CD4-positive, alpha-beta T cell (primary cell): ENCODE results near the gene MSRB3. TPM values are rescaled to one million over a fixed set of nuclear protein-coding genes. Genes with fewer than 3 reads are reported as not detected.

Experiments
- ATAC-seq: fragments of 200-7000 bp; cut with Tn5 transposase; one replicate; pipeline ENCODE4 v1.10.0; 2022; ENCODE audit warnings: mild to moderate bottlenecking; ENCODE audit not compliant: poor library complexity
- CTCF ChIA-PET: fragments of 350-600 bp; sonication (Branson Sonifier 250); formaldehyde crosslinking; loops from one replicate; lab custom pipeline; 2021; ENCODE audit warnings: antibody characterized with exemption, inconsistent platforms; lab: Charles Lee
- POLR2A ChIA-PET: fragments of 350-600 bp; sonication (Branson Sonifier 250); formaldehyde crosslinking; loops from one replicate; lab custom pipeline; 2021; ENCODE audit warnings: antibody characterized with exemption, inconsistent platforms; lab: Charles Lee
- DNase-seq, 14 experiments: peaks; one replicate each; pipeline ENCODE4 v3.0.0-alpha.2; 2013 to 2020; ENCODE audit warnings: mixed read lengths in 2 of 14
- H3K27ac ChIP-seq, 2 donors: one replicate each; pipeline versions ENCODE4 v1.5.1 to v1.7.0; 2013; ENCODE audit warnings: low read length in 2 of 2, low read depth in 1 of 2, mild to moderate bottlenecking in 1 of 2
- H3K27me3 ChIP-seq, 2 experiments: 1 replicate in 1 of 2; 2 replicates in 1 of 2; pipeline versions ENCODE4 v1.6.1 to v1.7.0; 2013; ENCODE audit warnings: low read length in 2 of 2, control low read depth in 1 of 2, mild to moderate bottlenecking in 1 of 2, moderate library complexity in 1 of 2; ENCODE audit not compliant: insufficient read depth in 2 of 2, control insufficient read depth in 1 of 2
- H3K36me3 ChIP-seq: one replicate; pipeline ENCODE4 v1.6.1; 2013; ENCODE audit warnings: low read length, control low read depth; ENCODE audit not compliant: insufficient read depth
- H3K4me1 ChIP-seq: one replicate; pipeline ENCODE4 v1.6.1; 2013; ENCODE audit warnings: low read length, control low read depth; ENCODE audit not compliant: insufficient read depth
- H3K4me3 ChIP-seq: one replicate; pipeline ENCODE4 v1.5.1; 2013; ENCODE audit warnings: mild to moderate bottlenecking, low read length, moderate library complexity
- H3K9me3 ChIP-seq, 2 experiments: 1 replicate in 1 of 2; 2 replicates in 1 of 2; pipeline versions ENCODE4 v1.6.1 to v1.7.0; 2013; ENCODE audit warnings: low read length in 2 of 2, mild to moderate bottlenecking in 2 of 2, control low read depth in 1 of 2, moderate library complexity in 1 of 2; ENCODE audit not compliant: control insufficient read depth in 1 of 2, insufficient read depth in 1 of 2
- H3K27ac Mint-ChIP-seq: one replicate; pipeline ENCODE4 v1.8.0; 2020; ENCODE audit warnings: mixed read lengths
- H3K27me3 Mint-ChIP-seq: one replicate; pipeline ENCODE4 v1.8.0; 2021; ENCODE audit warnings: mixed read lengths
- H3K36me3 Mint-ChIP-seq: one replicate; pipeline ENCODE4 v1.8.0; 2021; ENCODE audit warnings: low read depth, mixed read lengths
- H3K4me1 Mint-ChIP-seq: one replicate; pipeline ENCODE4 v1.8.0; 2021; ENCODE audit warnings: low read depth, mixed read lengths
- H3K4me3 Mint-ChIP-seq: one replicate; pipeline ENCODE4 v1.8.0; 2020; ENCODE audit warnings: mild to moderate bottlenecking, mixed read lengths
- H3K9me3 Mint-ChIP-seq: one replicate; pipeline ENCODE4 v1.8.0; 2020; ENCODE audit warnings: mixed read lengths
- CTCF ChIP-seq: fragments of 200-600 bp; IDR thresholded peaks from one replicate; pipeline ENCODE4 v1.8.0; 2022; ENCODE audit warnings: antibody characterized with exemption, mild to moderate bottlenecking
- intact Hi-C, 2 experiments: fragments of 100-400 bp; cut with DNase I in 1 of 2; cut with micrococcal nuclease in 1 of 2; formaldehyde crosslinking; loops; one replicate each; pipeline versions ENCODE4 v1.15.1 to v1.9.0; 2023 to 2025; cut with DNase I, micrococcal nuclease
- total RNA-seq, 174 experiments: library from RNA in 2 of 174; stranded (reverse) in 2 of 174; gene quantifications; one replicate each; pipeline ENCODE4 v1.2.3 and lab custom pipeline; 2021 to 2026

Gene MSRB3
- total RNA-seq, 2 experiments from 2014 or later, result 0.17 TPM; not detected in 1

DNA sequence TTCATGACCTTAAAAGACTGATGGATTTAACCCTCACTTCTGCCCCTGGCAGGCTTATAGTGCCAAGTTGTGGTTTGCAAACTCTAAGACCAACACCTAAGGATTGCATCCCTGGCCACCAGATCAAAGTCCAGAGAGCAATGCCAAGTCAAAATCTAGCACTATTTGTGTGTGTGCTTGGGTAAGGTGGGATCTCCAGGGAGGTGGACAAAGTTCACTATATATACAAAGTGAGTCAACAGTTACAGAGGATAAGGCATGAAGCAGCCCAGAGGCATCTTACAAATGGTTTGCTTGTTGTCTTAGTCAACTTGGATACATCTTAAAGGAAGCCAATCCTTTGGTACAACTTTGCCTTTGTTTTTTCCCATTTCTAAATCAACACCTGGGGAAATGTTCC is 137.3 kb downstream of the MSRB3 start:
- ATAC-seq (no peak), DNase-seq (no peak)
- no peaks in the 10 kb centered on the region for H3K27me3 ChIP-seq
- no peak overlapping the region for H3K27ac ChIP-seq
- Mint-ChIP-seq H3K27me3 (no peaks in the 10 kb centered on the region), H3K4me3 (no peak overlapping the region), H3K9me3 (peaks cover 2% of the 10 kb centered on the region), H3K4me1 (no peaks in the 10 kb centered on the region), H3K36me3 (no peaks in the 10 kb centered on the region), H3K27ac (no peak overlapping the region)
- no peaks in the 10 kb centered on the region for H3K36me3 ChIP-seq
- POLR2A ChIA-PET, result no interaction called here
- H3K4me1 ChIP-seq, result no peaks in the 10 kb centered on the region
- TF ChIP-seq CTCF, result no peak
- no peak overlapping the region for H3K4me3 ChIP-seq
- peaks cover 0 to 4% of the 10 kb centered on the region in 2 experiments for H3K9me3 ChIP-seq
- intact Hi-C loops, result no loop called here
- CTCF ChIA-PET, result no interaction called here

DNA sequence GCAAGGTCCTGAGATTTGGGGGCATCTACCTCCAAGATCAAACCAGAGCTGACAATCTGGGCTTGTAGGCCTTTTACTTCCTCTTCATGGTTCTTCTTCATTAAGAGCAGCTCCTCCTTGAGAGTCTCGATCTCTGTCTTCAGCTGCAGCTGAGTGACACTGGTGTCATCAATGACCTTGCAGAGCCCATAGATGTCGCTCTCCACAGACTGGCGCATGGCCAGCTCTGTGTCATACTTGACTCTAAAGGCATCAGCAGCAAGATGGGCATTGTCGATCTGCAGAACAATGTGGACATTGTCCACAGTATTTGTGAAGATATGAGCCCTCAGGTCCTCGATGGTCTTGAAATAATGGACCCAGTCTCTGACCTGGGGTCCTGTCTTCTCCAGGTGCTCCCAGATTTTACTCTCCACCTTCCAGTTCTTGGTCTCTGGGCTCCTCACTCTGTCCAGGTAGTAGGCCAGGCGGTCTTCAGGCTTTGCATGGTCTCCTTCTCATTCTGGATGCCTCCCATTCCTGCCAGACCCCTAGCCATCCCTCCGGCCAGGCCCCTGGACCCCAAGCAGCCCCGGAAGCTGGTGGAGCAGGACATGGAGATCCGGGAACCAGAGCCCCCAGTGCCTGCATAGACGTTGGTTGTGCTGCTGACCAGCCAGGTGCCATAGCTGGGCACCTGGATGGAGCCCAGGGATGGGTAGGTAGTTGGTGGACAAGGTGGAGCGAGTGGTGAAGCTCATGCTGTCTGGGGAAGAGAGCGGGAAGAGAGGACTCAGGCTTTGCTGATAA is 141.0 kb downstream of the MSRB3 start:
- H3K9me3 Mint-ChIP-seq, result peaks cover 9% of the 10 kb centered on the region
- H3K27ac ChIP-seq, result no peak overlapping the region
- H3K4me3 ChIP-seq, result no peak overlapping the region
- H3K27ac Mint-ChIP-seq, result no peak overlapping the region
- ChIA-PET CTCF (no interaction called here), POLR2A (no interaction called here)
- ATAC-seq, result no peak
- no peaks in the 10 kb centered on the region for H3K27me3 Mint-ChIP-seq
- no peaks in the 10 kb centered on the region for H3K4me1 Mint-ChIP-seq
- peaks cover 4 to 6% of the 10 kb centered on the region in 2 experiments for H3K9me3 ChIP-seq
- intact Hi-C loops, result no loop called here
- no peaks in the 10 kb centered on the region for H3K4me1 ChIP-seq
- no peaks in the 10 kb centered on the region for H3K36me3 Mint-ChIP-seq
- H3K36me3 ChIP-seq, result no peaks in the 10 kb centered on the region
- H3K4me3 Mint-ChIP-seq, result no peak overlapping the region
- DNase-seq, result no peak
- H3K27me3 ChIP-seq, result no peaks in the 10 kb centered on the region
- TF ChIP-seq CTCF, result no peak

DNA sequence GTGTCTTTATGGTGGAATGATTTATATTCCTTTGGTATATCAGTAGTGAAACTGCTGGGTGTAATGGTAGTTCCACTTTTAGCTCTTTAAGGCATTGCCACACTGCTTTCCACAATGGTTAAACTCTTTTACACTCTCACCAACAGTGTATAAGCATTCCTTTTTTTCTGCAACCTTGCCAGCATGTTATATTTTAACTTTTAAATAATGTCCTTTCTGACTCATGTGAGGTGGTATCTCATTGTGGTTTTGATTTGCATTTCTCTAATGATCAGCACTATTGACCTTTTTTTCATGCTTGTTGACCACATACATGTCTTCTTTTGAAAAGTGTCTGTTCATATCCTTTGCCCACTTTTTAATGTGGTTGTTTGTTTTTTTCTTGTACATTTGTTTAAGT is 142.5 kb downstream of the MSRB3 start:
- ChIA-PET POLR2A (no interaction called here), CTCF (no interaction called here)
- ATAC-seq (no peak), DNase-seq (no peak)
- H3K36me3 Mint-ChIP-seq, result no peaks in the 10 kb centered on the region
- Histone ChIP-seq H3K9me3 (peaks cover 4 to 6% of the 10 kb centered on the region in 2 experiments), H3K36me3 (no peaks in the 10 kb centered on the region), H3K4me1 (no peaks in the 10 kb centered on the region), H3K27me3 (no peaks in the 10 kb centered on the region), H3K4me3 (no peak overlapping the region), H3K27ac (no peak overlapping the region)
- H3K9me3 Mint-ChIP-seq, result peaks cover 11% of the 10 kb centered on the region
- H3K4me1 Mint-ChIP-seq, result no peaks in the 10 kb centered on the region
- H3K27ac Mint-ChIP-seq, result no peak overlapping the region
- intact Hi-C loops, result no loop called here
- no peak overlapping the region for H3K4me3 Mint-ChIP-seq
- no peaks in the 10 kb centered on the region for H3K27me3 Mint-ChIP-seq
- TF ChIP-seq CTCF, result no peak
